Endothelial cell of umbilical vein (primary cell): ENCODE measurements around the gene PELI2.

Source experiments
- MYC ChIP-seq: IDR thresholded peaks from one replicate; pipeline ENCODE4 v1.6.1; 2011; ENCODE audit warnings: mild to moderate bottlenecking, low read depth, low read length
- TF ChIP-seq, protein P1 (sequence below), 2 donors: IDR thresholded peaks; 1 replicate in 1 of 2; 2 replicates in 1 of 2; pipeline ENCODE4 v1.5.1; 2011; ENCODE audit warnings: low read length in 2 of 2, mild to moderate bottlenecking in 2 of 2, moderate library complexity in 2 of 2, control low read depth in 1 of 2, inconsistent platforms in 1 of 2, low read depth in 1 of 2; ENCODE audit not compliant: insufficient read depth in 1 of 2; ENCODE audit errors: extremely low read depth in 1 of 2

DNA sequence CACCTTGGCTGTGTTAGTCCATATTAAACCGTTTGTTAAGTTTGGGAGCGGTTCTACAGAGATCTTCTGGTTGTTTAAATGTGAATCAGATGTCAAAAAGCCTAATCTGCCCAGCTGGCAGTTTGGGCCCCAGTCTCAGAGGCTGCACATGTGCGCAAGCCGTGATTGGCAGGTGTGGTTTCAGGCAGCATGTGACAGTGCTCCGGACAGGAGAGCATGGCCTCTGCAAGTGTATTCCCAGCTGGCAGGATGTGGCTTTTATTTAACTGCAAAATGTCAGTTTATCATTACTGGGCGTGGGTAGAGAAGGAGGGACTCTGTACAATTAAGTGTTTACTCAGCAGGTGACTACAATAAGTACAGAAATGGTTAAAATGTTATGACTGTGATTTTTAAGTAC, 77.5 kb downstream of the PELI2 start:
- TF ChIP-seq MYC: no peak
- TF ChIP-seq, protein P1, sequence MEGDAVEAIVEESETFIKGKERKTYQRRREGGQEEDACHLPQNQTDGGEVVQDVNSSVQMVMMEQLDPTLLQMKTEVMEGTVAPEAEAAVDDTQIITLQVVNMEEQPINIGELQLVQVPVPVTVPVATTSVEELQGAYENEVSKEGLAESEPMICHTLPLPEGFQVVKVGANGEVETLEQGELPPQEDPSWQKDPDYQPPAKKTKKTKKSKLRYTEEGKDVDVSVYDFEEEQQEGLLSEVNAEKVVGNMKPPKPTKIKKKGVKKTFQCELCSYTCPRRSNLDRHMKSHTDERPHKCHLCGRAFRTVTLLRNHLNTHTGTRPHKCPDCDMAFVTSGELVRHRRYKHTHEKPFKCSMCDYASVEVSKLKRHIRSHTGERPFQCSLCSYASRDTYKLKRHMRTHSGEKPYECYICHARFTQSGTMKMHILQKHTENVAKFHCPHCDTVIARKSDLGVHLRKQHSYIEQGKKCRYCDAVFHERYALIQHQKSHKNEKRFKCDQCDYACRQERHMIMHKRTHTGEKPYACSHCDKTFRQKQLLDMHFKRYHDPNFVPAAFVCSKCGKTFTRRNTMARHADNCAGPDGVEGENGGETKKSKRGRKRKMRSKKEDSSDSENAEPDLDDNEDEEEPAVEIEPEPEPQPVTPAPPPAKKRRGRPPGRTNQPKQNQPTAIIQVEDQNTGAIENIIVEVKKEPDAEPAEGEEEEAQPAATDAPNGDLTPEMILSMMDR (IDR thresholded peaks at IDR 0.05; ENCODE audit: extremely low read depth in 1 of 2, insufficient read depth in 1 of 2, low read depth in 1 of 2, low read length in 2 of 2): no peak
